HG02610 (cell line): ENCODE results near the gene B4GALNT1.
"Not testable (repeated sequence)": the region's sequence is repeated elsewhere in the genome, so short reads cannot be mapped to it uniquely, and the experiment has no call there.

Experiments used
- ATAC-seq: cut with Tn5 transposase; IDR thresholded peaks from one replicate; pipeline ENCODE4 v1.9.1; 2021; ENCODE audit warnings: mild to moderate bottlenecking, moderate library complexity; ENCODE audit not compliant: unreplicated experiment

Gene B4GALNT1

GRCh38 chr12:57588951-57589610, 43.9 kb downstream of the B4GALNT1 start:
- ATAC-seq = not testable (repeated sequence)

DNA sequence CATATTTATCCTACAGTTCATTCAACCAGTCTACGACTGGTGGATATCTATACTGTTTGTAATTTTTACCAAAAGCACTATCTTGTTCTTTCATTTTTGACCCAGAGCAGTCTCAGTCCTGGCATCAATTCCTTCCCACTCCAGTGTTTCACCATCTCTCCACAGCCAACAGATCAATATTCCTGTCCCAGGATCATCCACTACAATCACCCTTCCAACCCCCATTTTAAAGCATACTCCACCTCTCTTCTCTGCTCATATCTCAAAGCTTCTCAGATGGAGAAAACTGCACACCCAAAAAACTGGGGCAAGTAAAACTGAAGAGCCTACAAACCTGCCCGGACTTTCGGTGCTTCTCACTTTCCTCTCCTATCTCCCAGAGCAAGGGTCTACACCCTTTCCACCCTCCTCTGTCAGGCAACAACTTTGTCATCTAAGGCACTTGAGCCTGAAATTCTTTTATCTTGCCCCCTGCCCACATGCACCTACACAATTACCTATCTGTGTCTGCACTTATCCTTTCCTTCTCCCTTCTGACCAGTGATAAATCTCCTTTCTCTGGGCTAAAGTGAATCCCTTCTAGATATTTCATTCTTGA, 46.1 kb downstream of the B4GALNT1 start:
- no peak for ATAC-seq

- ATAC-seq = no peak
Measured at GRCh38 chr12:57586128-57586527, 46.9 kb downstream of the B4GALNT1 start.

- no peak for ATAC-seq
Measured at GRCh38 chr12:57585156-57585555, 47.8 kb downstream of the B4GALNT1 start.

- no peak for ATAC-seq
Measured at GRCh38 chr12:57584690-57585089, 48.3 kb downstream of the B4GALNT1 start.

GRCh38 chr12:57584050-57584449, 49.0 kb downstream of the B4GALNT1 start:
- ATAC-seq = no peak

DNA sequence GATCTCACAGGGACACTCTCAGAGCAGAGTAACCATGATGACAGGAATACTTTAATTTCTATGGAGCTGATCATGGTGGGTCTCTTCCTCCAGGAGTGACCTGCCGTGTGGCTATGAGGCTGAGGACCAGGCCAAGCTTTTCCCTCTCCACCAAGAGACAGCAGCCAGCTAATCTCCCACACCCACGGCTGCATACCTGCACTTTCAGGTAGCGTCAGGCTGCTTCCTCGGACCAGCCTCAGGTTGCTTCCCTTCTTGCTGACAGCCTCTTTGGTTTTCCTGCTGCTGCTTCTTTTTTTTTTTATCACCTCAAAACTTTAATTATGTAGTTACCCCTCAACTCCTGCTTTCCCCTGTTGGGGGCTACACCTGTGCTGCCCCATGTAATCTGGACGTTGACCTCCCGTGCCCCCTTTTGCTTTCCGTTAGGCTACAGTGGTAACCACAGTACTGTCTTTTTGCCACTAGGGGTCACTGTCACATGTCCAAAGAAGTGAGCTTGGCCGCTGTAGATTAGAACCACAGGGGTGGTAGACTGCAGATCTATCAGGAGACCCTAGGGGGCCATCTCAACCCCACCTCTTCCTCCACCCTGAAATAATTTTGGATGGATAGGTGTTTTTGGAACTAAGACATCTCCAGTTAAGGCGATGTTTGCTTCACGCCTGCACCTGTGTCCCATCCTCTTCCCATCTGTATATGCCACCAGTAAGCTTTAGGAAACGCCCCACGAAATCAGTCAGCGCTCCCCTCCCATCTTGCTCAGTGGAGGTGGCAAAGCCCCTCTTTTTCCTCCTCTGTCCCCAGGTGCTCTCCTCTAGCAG, 49.8 kb downstream of the B4GALNT1 start:
- peak; percentile 83 for ATAC-seq

DNA sequence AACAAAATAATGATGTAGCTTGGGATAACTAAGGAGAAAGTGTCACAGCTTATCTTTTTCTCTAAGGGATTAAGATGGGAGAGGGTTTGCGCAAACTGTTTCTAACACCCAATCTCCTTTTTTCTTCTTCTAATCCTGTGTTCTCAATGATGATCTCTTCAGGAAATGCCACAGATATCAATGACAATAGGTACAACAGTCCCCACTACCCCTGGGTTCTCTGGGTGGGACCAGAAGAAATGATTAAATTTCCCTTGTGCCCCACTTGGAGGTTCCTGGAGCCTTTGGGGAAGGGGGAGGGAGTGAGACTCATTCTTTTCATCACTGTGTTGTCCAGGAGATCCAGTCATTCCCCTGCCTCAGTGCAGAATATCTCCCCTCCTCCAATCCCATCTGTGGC, 50.6 kb downstream of the B4GALNT1 start:
- ATAC-seq = no peak

DNA sequence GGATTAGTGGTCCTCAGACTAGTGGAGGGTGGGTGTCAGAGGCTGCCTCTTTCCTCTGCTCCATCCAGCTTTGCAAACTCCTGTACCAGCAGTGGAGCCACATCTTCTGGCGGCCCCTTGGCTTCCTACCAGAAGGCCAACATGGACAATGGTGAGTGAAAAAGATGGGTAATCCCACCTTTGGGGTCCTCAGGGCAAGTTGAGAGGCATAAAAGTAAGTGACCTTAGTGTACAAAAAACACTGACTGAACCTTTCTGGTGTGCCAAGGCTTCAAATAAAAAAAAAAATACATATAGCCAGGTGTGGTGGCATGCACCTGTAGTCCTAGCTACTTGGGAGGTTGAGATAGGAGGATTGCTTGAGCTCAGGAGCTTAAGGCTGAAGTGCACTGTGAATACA, 51.2 kb downstream of the B4GALNT1 start:
- no peak for ATAC-seq

- no peak for ATAC-seq
Measured at GRCh38 chr12:57580466-57580795, 52.6 kb downstream of the B4GALNT1 start.

GRCh38 chr12:57579677-57580465, 53.1 kb downstream of the B4GALNT1 start:
- ATAC-seq = no peak

- no peak for ATAC-seq
Measured at GRCh38 chr12:57579011-57579410, 54.0 kb downstream of the B4GALNT1 start.

GRCh38 chr12:57577981-57578758, 54.8 kb downstream of the B4GALNT1 start:
- no peak for ATAC-seq

- no peak for ATAC-seq
Measured at GRCh38 chr12:57576613-57577160, 56.3 kb downstream of the B4GALNT1 start.
